SK-N-SH (cell line): Measurements from ENCODE around the gene ROR2. TPM values are rescaled to one million over a fixed set of nuclear protein-coding genes. Genes with fewer than 3 reads are reported as not detected.

Source experiments
- CTCF ChIA-PET: fragments of 300-600, 350-600 bp; formaldehyde crosslinking; extraction: SDS; loops from one replicate; lab custom pipeline; 2021; lab: Yijun Ruan, JAX
- POLR2A ChIA-PET: fragments of 350-600 bp; sonication (Branson Sonifier 250); formaldehyde crosslinking; extraction: SDS; loops from one replicate; lab custom pipeline; 2020; ENCODE audit warnings: antibody characterized with exemption, inconsistent platforms; lab: Yijun Ruan, JAX
- DNase-seq: peaks from one replicate; pipeline ENCODE4 v3.0.0; 2012
- H2AFZ ChIP-seq: fragments of 200-600 bp; sonication (generic); 2 replicates; pipeline ENCODE4 v1.8.1; 2016; ENCODE audit warnings: antibody characterized with exemption, mild to moderate bottlenecking, low read depth
- H3F3A ChIP-seq: fragments of 200-600 bp; sonication (generic); replicated peaks from 2 replicates; pipeline ENCODE3; 2016; ENCODE audit warnings: antibody characterized with exemption, mild to moderate bottlenecking; ENCODE audit not compliant: insufficient read depth
- H3K27ac ChIP-seq, 2 experiments: fragments of 200-500 bp in 1 of 2; fragments of 200-600 bp in 1 of 2; sonication (Bioruptor generic) in 1 of 2; sonication (generic), shearing (Covaris generic) in 1 of 2; 2 replicates each; pipeline versions ENCODE4 v1.5.1 to v1.6.1; 2014 to 2016; ENCODE audit warnings: low read depth in 2 of 2, inconsistent platforms in 1 of 2, low read length in 1 of 2, mild to moderate bottlenecking in 1 of 2, mixed read lengths in 1 of 2
- H3K27me3 ChIP-seq: fragments of 200-600 bp; sonication (generic), shearing (Covaris generic); 2 replicates; pipeline ENCODE4 v1.6.1; 2016; ENCODE audit warnings: mixed run types; ENCODE audit not compliant: insufficient read depth
- H3K36me3 ChIP-seq, 2 experiments: fragments of 200-500 bp in 1 of 2; fragments of 200-600 bp in 1 of 2; sonication (Bioruptor generic) in 1 of 2; sonication (generic) in 1 of 2; replicated peaks in 1 of 2; 2 replicates each; pipeline versions ENCODE3 to v1.5.1; 2014 to 2016; ENCODE audit warnings: low read length in 1 of 2, mild to moderate bottlenecking in 1 of 2; ENCODE audit not compliant: insufficient read depth in 2 of 2, control insufficient read depth in 1 of 2
- H3K4me1 ChIP-seq, 2 experiments: fragments of 200-500 bp in 1 of 2; fragments of 200-600 bp in 1 of 2; sonication (Bioruptor generic) in 1 of 2; sonication (generic), shearing (Covaris generic) in 1 of 2; 2 replicates each; pipeline versions ENCODE4 v1.5.1 to v1.6.1; 2014 to 2016; ENCODE audit warnings: low read depth in 1 of 2, low read length in 1 of 2, mixed run types in 1 of 2; ENCODE audit not compliant: insufficient read depth in 2 of 2, control insufficient read depth in 1 of 2
- H3K4me2 ChIP-seq: fragments of 200-600 bp; sonication (generic), shearing (Covaris generic); 2 replicates; pipeline ENCODE4 v1.6.1; 2017; ENCODE audit warnings: mixed run types
- H3K4me3 ChIP-seq, 2 experiments: fragments of 200-500 bp in 1 of 2; fragments of 200-600 bp in 1 of 2; sonication (Bioruptor generic) in 1 of 2; sonication (generic), shearing (Covaris generic) in 1 of 2; 2 replicates each; pipeline versions ENCODE4 v1.5.1 to v1.8.1; 2014 to 2016; ENCODE audit warnings: low read depth in 2 of 2, inconsistent platforms in 1 of 2, low read length in 1 of 2, mild to moderate bottlenecking in 1 of 2, mixed read lengths in 1 of 2, moderate library complexity in 1 of 2
- H3K79me2 ChIP-seq: fragments of 200-600 bp; sonication (generic); 2 replicates; pipeline ENCODE4 v1.8.1; 2017; ENCODE audit warnings: mild to moderate bottlenecking; ENCODE audit not compliant: insufficient read depth
- H3K9ac ChIP-seq: fragments of 200-600 bp; sonication (generic); 2 replicates; pipeline ENCODE4 v1.6.1; 2017; ENCODE audit warnings: mixed run types
- H3K9me2 ChIP-seq: fragments of 200-600 bp; sonication (generic); 2 replicates; pipeline ENCODE4 v1.6.1; 2017; ENCODE audit warnings: mixed run types
- H3K9me3 ChIP-seq: fragments of 200-600 bp; sonication (generic); 2 replicates; pipeline ENCODE4 v1.6.1; 2017; ENCODE audit warnings: mixed run types, mild to moderate bottlenecking, moderate library complexity
- H4K20me1 ChIP-seq: fragments of 200-600 bp; sonication (generic); 2 replicates; pipeline ENCODE4 v1.6.1; 2017; ENCODE audit warnings: mild to moderate bottlenecking, mixed run types; ENCODE audit not compliant: insufficient read depth
- EP300 ChIP-seq, 2 experiments: IDR thresholded peaks; 2 replicates each; pipeline versions ENCODE4 v1.4.0 to v1.6.1; 2012; ENCODE audit warnings: borderline replicate concordance in 1 of 2, low read depth in 1 of 2, low read length in 1 of 2
- EZH2phosphoT487 ChIP-seq: fragments of 200-600 bp; sonication (generic); IDR thresholded peaks from 2 replicates; pipeline ENCODE4 v1.6.1; 2017; ENCODE audit warnings: low read depth, mixed run types, mild to moderate bottlenecking, antibody characterized with exemption, moderate library complexity, borderline replicate concordance
- JUND ChIP-seq: IDR thresholded peaks from 2 replicates; pipeline ENCODE4 v1.4.0; 2012
- MXI1 ChIP-seq: IDR thresholded peaks from 2 replicates; pipeline ENCODE4 v1.6.1; 2012; ENCODE audit warnings: mild to moderate bottlenecking, low read depth, low read length, improper control_type of control experiment
- RFX5 ChIP-seq: IDR thresholded peaks from 2 replicates; pipeline ENCODE4 v1.6.1; 2012; ENCODE audit warnings: mild to moderate bottlenecking, improper control_type of control experiment, low read length
- RXRA ChIP-seq: IDR thresholded peaks from 2 replicates; pipeline ENCODE4 v1.4.0; 2012; ENCODE audit warnings: low read depth, mild to moderate bottlenecking, borderline replicate concordance
- TEAD4 ChIP-seq: IDR thresholded peaks from 2 replicates; pipeline ENCODE4 v1.4.0; 2012; ENCODE audit warnings: mild to moderate bottlenecking, borderline replicate concordance; ENCODE audit not compliant: insufficient read depth
- WGBS: methylation state at CpG from one replicate; pipeline ENCODE4 v1.1.6; 2017; ENCODE audit warnings: low lambda C conversion rate; 5-methylcytosine and 5-hydroxymethylcytosine counted together
- polyA plus RNA-seq, 3 experiments: library from polyadenylated mRNA; depleted of rRNA; stranded (reverse); fragments of >200 nt; gene quantifications; 2 replicates each; pipeline ENCODE4 v1.2.3, GENCODE V29; 2012
- TF ChIP-seq, protein P1 (sequence below): fragments of 200-600 bp; sonication (generic); IDR thresholded peaks from 2 replicates; pipeline ENCODE4 v1.6.1; 2017; ENCODE audit warnings: antibody characterized with exemption, mild to moderate bottlenecking, moderate library complexity
- TF ChIP-seq, protein P2 (sequence below): IDR thresholded peaks from 2 replicates; pipeline ENCODE4 v1.4.0; 2012; ENCODE audit warnings: low read depth, borderline replicate concordance
- TF ChIP-seq, protein P3 (sequence below): fragments of 150-350 bp; IDR thresholded peaks from 2 replicates; pipeline ENCODE4 v1.6.1; 2016; ENCODE audit warnings: mild to moderate bottlenecking, low read depth, low read length

The ROR2 gene
- polyA plus RNA-seq, 1 of the 3 experiments (the other 2 are of a cell fraction), result 0.43 TPM

DNA sequence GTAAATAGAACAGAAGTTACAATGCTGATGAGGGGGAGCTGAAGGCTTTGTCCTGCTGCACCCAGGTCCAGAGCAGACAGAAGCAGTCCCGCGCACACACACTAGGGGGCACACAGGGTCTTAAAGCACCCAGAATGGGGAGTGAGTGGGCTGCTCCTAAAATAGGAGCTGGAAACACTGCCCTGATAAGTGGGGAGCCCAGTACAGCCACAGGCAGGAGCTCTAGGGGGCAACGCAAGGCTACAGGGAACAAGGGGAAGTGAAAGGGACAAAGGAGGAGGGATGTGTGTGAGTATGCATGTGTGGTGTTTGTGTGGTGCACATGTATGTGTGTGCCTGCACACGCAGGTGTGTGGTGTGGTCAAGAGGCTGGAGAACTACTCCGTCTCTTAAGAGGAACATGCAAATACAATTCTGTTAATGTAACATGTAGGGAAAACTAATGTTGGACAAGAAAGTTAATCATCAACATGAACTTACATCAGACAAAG, 191.5 kb downstream of the ROR2 start (continued):
- TF ChIP-seq, protein P1, sequence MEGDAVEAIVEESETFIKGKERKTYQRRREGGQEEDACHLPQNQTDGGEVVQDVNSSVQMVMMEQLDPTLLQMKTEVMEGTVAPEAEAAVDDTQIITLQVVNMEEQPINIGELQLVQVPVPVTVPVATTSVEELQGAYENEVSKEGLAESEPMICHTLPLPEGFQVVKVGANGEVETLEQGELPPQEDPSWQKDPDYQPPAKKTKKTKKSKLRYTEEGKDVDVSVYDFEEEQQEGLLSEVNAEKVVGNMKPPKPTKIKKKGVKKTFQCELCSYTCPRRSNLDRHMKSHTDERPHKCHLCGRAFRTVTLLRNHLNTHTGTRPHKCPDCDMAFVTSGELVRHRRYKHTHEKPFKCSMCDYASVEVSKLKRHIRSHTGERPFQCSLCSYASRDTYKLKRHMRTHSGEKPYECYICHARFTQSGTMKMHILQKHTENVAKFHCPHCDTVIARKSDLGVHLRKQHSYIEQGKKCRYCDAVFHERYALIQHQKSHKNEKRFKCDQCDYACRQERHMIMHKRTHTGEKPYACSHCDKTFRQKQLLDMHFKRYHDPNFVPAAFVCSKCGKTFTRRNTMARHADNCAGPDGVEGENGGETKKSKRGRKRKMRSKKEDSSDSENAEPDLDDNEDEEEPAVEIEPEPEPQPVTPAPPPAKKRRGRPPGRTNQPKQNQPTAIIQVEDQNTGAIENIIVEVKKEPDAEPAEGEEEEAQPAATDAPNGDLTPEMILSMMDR, result peak; percentile 58
- no peak for TF ChIP-seq EP300 (IDR thresholded peaks at IDR 0.05; ENCODE audit: borderline replicate concordance in 1 of 2, low read depth in 1 of 2, low read length in 1 of 2)

DNA sequence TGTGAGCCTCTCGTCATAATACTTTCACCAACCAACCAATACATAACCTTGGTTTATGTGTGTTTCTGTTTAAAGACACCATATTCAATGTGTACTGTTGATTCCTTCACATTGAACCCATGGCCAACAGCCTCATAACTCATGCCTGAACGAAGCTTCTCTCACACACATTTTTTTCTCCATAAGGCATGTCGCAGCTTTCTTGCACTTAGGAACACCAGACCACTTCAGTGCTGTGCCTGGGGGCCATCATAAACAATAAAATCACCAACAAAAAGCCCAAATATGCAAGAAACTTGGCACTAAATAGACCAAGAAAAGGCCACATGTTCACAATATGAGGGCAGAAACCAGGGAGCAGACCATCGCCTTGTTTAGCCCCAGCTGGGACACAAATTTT, 192.2 kb downstream of the ROR2 start:
- Histone ChIP-seq H3K27me3 (no peaks in the 10 kb centered on the region), H3K4me1 (peaks cover 0 to 9% of the 10 kb centered on the region in 2 experiments; a peak in 1 of 4 replicates)
- CTCF ChIA-PET, result interaction anchor here (0.6 to 30.4 kb wide), 21 partner anchors 8 to 278 kb away, joined by 3 to 495 read pairs (median 4); partner anchors contain the start of gene ROR2

DNA sequence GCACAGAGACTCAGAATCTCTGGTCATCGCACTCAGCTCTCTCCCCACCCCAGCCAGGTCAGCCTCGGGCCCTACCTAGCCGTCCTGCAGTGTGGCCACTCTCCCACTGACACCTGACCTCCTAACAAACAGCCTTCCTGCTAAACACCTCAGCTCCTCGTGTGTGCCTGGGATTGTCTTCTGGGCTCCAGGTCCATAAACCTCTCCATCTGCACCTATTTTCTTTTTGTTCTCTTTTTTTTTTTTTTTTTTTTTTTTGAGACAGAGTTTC, 193.6 kb downstream of the ROR2 start:
- H3K36me3 ChIP-seq, result no peaks in the 10 kb centered on the region
- 66% methylated on average over 4 of the region's 4 CpGs for WGBS
- TF ChIP-seq, protein P2, sequence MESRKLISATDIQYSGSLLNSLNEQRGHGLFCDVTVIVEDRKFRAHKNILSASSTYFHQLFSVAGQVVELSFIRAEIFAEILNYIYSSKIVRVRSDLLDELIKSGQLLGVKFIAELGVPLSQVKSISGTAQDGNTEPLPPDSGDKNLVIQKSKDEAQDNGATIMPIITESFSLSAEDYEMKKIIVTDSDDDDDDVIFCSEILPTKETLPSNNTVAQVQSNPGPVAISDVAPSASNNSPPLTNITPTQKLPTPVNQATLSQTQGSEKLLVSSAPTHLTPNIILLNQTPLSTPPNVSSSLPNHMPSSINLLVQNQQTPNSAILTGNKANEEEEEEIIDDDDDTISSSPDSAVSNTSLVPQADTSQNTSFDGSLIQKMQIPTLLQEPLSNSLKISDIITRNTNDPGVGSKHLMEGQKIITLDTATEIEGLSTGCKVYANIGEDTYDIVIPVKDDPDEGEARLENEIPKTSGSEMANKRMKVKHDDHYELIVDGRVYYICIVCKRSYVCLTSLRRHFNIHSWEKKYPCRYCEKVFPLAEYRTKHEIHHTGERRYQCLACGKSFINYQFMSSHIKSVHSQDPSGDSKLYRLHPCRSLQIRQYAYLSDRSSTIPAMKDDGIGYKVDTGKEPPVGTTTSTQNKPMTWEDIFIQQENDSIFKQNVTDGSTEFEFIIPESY, result no peak
- TF ChIP-seq JUND (no peak), RXRA (no peak), MXI1 (no peak), RFX5 (no peak), EZH2phosphoT487 (no peak)
- TF ChIP-seq, protein P3, sequence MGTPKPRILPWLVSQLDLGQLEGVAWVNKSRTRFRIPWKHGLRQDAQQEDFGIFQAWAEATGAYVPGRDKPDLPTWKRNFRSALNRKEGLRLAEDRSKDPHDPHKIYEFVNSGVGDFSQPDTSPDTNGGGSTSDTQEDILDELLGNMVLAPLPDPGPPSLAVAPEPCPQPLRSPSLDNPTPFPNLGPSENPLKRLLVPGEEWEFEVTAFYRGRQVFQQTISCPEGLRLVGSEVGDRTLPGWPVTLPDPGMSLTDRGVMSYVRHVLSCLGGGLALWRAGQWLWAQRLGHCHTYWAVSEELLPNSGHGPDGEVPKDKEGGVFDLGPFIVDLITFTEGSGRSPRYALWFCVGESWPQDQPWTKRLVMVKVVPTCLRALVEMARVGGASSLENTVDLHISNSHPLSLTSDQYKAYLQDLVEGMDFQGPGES, result no peak
- POLR2A ChIA-PET, result no interaction called here
- no peak overlapping the region for H3K27ac ChIP-seq
- H2AFZ ChIP-seq, result no peak overlapping the region
- no peaks in the 10 kb centered on the region for H3K9me3 ChIP-seq
- no peak for DNase-seq
- no peak overlapping the region for H3K9ac ChIP-seq
- no peaks in the 10 kb centered on the region for H3K27me3 ChIP-seq
- H3K4me2 ChIP-seq, result no peak overlapping the region
- H3K4me3 ChIP-seq, result no peak overlapping the region
- no peaks in the 10 kb centered on the region for H3F3A ChIP-seq
- H3K79me2 ChIP-seq, result no peaks in the 10 kb centered on the region
- H3K4me1 ChIP-seq, result peaks cover 0 to 9% of the 10 kb centered on the region in 2 experiments; a peak in 1 of 4 replicates
- H3K9me2 ChIP-seq, result no peaks in the 10 kb centered on the region
- CTCF ChIA-PET, result interaction anchor here (0.7 to 30.4 kb wide), 3 partner anchors 15 to 196 kb away, joined by 3 to 495 read pairs (median 5); partner anchors contain the start of gene ROR2
- no peaks in the 10 kb centered on the region for H4K20me1 ChIP-seq

More for the DNA sequence above, 192.2 kb downstream of the ROR2 start:
- Histone ChIP-seq H3K9ac (no peak overlapping the region), H2AFZ (no peak overlapping the region), H3K4me2 (no peak overlapping the region), H3K79me2 (no peaks in the 10 kb centered on the region), H3K9me2 (no peaks in the 10 kb centered on the region), H3K36me3 (no peaks in the 10 kb centered on the region), H4K20me1 (no peaks in the 10 kb centered on the region), H3F3A (no peaks in the 10 kb centered on the region), H3K4me3 (no peak overlapping the region), H3K9me3 (no peaks in the 10 kb centered on the region), H3K27ac (no peak overlapping the region)
- WGBS, result 67% methylated on average over 4 of the region's 4 CpGs
- POLR2A ChIA-PET, result interaction anchor here (0.6 to 1.1 kb wide), 2 partner anchors 191 to 251 kb away, joined by 3 read pairs; no protein-coding TSS in a partner anchor
- no peak for DNase-seq
- no peak for TF ChIP-seq TEAD4
- TF ChIP-seq JUND, result no peak
